GM23338 (cell line): Measurements from ENCODE around the gene PVALB.

Source experiments
- EZH2phosphoT487 ChIP-seq: fragments of 200-600 bp; sonication (generic); IDR thresholded peaks from one replicate; pipeline ENCODE4 v1.8.1; 2018; ENCODE audit warnings: antibody characterized with exemption; ENCODE audit not compliant: unreplicated experiment
- POLR2AphosphoS5 ChIP-seq: IDR thresholded peaks from 2 replicates; pipeline ENCODE4 v1.6.1; 2016; ENCODE audit warnings: antibody characterized with exemption, low read depth
- TF ChIP-seq, protein P1 (sequence below), 2 experiments: fragments of 200-600 bp in 1 of 2; sonication (generic) in 1 of 2; conservative IDR thresholded peaks; 2 replicates each; pipeline versions ENCODE4 v1.5.1 to v1.6.1; 2016 to 2017; ENCODE audit warnings: antibody characterized with exemption in 2 of 2, low read depth in 2 of 2, mild to moderate bottlenecking in 2 of 2, moderate library complexity in 1 of 2
- TF ChIP-seq, protein P2 (sequence below): IDR thresholded peaks from 2 replicates; pipeline ENCODE4 v1.6.1; 2016; ENCODE audit warnings: antibody characterized with exemption

DNA sequence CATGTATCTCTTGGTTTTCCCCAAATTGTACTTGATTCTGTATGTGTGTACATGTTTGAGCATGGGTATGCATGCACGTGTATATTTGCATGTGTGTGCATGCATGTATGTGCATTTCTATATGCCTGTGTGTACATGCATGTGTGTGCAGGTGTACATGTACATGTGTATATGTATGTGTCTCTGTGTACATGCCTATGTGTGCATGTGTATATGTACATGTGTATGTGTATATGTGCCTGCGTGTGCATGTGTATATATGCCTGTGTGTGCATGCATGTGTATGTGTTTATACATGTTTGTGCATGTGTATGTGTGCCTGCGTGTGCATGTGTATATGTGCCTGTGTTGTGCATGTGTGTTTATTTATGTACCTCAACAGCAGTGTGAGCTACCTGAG is 38.6 kb upstream of the PVALB start:
- TF ChIP-seq POLR2AphosphoS5 (no peak), EZH2phosphoT487 (no peak)
- TF ChIP-seq, protein P1, sequence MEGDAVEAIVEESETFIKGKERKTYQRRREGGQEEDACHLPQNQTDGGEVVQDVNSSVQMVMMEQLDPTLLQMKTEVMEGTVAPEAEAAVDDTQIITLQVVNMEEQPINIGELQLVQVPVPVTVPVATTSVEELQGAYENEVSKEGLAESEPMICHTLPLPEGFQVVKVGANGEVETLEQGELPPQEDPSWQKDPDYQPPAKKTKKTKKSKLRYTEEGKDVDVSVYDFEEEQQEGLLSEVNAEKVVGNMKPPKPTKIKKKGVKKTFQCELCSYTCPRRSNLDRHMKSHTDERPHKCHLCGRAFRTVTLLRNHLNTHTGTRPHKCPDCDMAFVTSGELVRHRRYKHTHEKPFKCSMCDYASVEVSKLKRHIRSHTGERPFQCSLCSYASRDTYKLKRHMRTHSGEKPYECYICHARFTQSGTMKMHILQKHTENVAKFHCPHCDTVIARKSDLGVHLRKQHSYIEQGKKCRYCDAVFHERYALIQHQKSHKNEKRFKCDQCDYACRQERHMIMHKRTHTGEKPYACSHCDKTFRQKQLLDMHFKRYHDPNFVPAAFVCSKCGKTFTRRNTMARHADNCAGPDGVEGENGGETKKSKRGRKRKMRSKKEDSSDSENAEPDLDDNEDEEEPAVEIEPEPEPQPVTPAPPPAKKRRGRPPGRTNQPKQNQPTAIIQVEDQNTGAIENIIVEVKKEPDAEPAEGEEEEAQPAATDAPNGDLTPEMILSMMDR (conservative IDR thresholded peaks at IDR 0.05; ENCODE audit: low read depth in 2 of 2) = no peak
- TF ChIP-seq, protein P2, sequence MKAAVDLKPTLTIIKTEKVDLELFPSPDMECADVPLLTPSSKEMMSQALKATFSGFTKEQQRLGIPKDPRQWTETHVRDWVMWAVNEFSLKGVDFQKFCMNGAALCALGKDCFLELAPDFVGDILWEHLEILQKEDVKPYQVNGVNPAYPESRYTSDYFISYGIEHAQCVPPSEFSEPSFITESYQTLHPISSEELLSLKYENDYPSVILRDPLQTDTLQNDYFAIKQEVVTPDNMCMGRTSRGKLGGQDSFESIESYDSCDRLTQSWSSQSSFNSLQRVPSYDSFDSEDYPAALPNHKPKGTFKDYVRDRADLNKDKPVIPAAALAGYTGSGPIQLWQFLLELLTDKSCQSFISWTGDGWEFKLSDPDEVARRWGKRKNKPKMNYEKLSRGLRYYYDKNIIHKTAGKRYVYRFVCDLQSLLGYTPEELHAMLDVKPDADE = no peak
